Measurements from ENCODE around the gene EPHB1. TPM values are rescaled to one million over a fixed set of nuclear protein-coding genes. Genes with fewer than 3 reads are reported as not detected.

EPHB1 gene
- total RNA-seq, 1 experiment from 2014 or later: 7.0 TPM

- TF ChIP-seq FOXJ3 (CRISPR knock-in tag; IDR thresholded peaks at IDR 0.05; ENCODE audit: borderline replicate concordance) (no peak), SOX15 (CRISPR knock-in tag; IDR thresholded peaks at IDR 0.05) (no peak), JUN (CRISPR knock-in tag; IDR thresholded peaks at IDR 0.05) (no peak), FOXK1 (CRISPR knock-in tag; IDR thresholded peaks at IDR 0.05) (no peak), HMGXB4 (CRISPR knock-in tag; IDR thresholded peaks at IDR 0.05) (no peak), RORB (CRISPR knock-in tag; IDR thresholded peaks at IDR 0.05) (no peak), HMGA2 (CRISPR knock-in tag; IDR thresholded peaks at IDR 0.05) (no peak), MXD4 (CRISPR knock-in tag; IDR thresholded peaks at IDR 0.05; ENCODE audit: borderline replicate concordance) (no peak), ZNF396 (CRISPR knock-in tag; IDR thresholded peaks at IDR 0.05; ENCODE audit: borderline replicate concordance) (no peak), IRF2 (CRISPR knock-in tag; IDR thresholded peaks at IDR 0.05; ENCODE audit: borderline replicate concordance, low read depth) (no peak)
- TF ChIP-seq, protein P1, sequence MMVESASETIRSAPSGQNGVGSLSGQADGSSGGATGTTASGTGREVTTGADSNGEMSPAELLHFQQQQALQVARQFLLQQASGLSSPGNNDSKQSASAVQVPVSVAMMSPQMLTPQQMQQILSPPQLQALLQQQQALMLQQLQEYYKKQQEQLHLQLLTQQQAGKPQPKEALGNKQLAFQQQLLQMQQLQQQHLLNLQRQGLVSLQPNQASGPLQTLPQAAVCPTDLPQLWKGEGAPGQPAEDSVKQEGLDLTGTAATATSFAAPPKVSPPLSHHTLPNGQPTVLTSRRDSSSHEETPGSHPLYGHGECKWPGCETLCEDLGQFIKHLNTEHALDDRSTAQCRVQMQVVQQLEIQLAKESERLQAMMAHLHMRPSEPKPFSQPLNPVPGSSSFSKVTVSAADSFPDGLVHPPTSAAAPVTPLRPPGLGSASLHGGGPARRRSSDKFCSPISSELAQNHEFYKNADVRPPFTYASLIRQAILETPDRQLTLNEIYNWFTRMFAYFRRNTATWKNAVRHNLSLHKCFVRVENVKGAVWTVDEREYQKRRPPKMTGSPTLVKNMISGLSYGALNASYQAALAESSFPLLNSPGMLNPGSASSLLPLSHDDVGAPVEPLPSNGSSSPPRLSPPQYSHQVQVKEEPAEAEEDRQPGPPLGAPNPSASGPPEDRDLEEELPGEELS (CRISPR knock-in tag; IDR thresholded peaks at IDR 0.05): no peak
Measured at GRCh38 chr3:135182364-135182998, 387.4 kb downstream of the EPHB1 start (continued).

- POLR2A ChIA-PET: no interaction called here
- Mint-ChIP-seq H3K36me3 (no peaks in the 10 kb centered on the region), H3K27ac (peak overlapping the region; percentile 94), H3K27me3 (ENCODE audit: low read depth) (no peaks in the 10 kb centered on the region), H3K9me3 (no peaks in the 10 kb centered on the region), H3K4me3 (peak overlapping the region; percentile 46; the same call in 1 of the 2 replicates), H3K4me1 (peaks cover 19% of the 10 kb centered on the region)
- TF ChIP-seq MLX (CRISPR knock-in tag; IDR thresholded peaks at IDR 0.05): no peak
- no peak for TF ChIP-seq AR (CRISPR knock-in tag; IDR thresholded peaks at IDR 0.05)
- no peak for TF ChIP-seq ZNF396 (CRISPR knock-in tag; IDR thresholded peaks at IDR 0.05; ENCODE audit: borderline replicate concordance)
- ATAC-seq: no peak
- CTCF ChIA-PET: interaction anchor here (1.3 to 2.2 kb wide), 4 partner anchors 47 to 396 kb away, joined by 4 to 11 read pairs (median 4); partner anchors contain the start of gene EPHB1
- DNase-seq (ENCODE audit: low spot score): no peak
Measured at GRCh38 chr3:135190658-135191057, 395.6 kb downstream of the EPHB1 start.

- Mint-ChIP-seq H3K4me3 (no peak overlapping the region), H3K4me1 (peaks cover 19% of the 10 kb centered on the region), H3K9me3 (0 out of 2 replicates have a peak, but pooled peaks cover 3% of the 10 kb centered on the region), H3K27ac (peak overlapping the region; percentile 72), H3K27me3 (ENCODE audit: low read depth) (no peaks in the 10 kb centered on the region), H3K36me3 (no peaks in the 10 kb centered on the region)
- DNase-seq (ENCODE audit: low spot score) (peak; percentile 18), ATAC-seq (peak; percentile 96)
- CTCF ChIA-PET: interaction anchor here (1.3 to 2.2 kb wide), 4 partner anchors 46 to 397 kb away, joined by 4 to 11 read pairs (median 4); partner anchors contain the start of gene EPHB1
- POLR2A ChIA-PET: no interaction called here
- no peak for TF ChIP-seq AR (CRISPR knock-in tag; IDR thresholded peaks at IDR 0.05)
- no peak for TF ChIP-seq MXD4 (CRISPR knock-in tag; IDR thresholded peaks at IDR 0.05; ENCODE audit: borderline replicate concordance)
- no peak for TF ChIP-seq ZNF416 (CRISPR knock-in tag; IDR thresholded peaks at IDR 0.05)
- TF ChIP-seq RORB (CRISPR knock-in tag; IDR thresholded peaks at IDR 0.05): no peak
- no peak for TF ChIP-seq ARID4B (CRISPR knock-in tag; IDR thresholded peaks at IDR 0.05; ENCODE audit: borderline replicate concordance)
Measured at GRCh38 chr3:135191708-135192107, 396.6 kb downstream of the EPHB1 start.
